IMR-90 (cell line): ENCODE measurements around the gene DPP6. TPM values are rescaled to one million over a fixed set of nuclear protein-coding genes. Genes with fewer than 3 reads are reported as not detected.

Experiments used
- ATAC-seq: fragments of 200-7000 bp; cut with Tn5 transposase; 2 replicates; pipeline ENCODE4 v1.9.1; 2020; ENCODE audit warnings: low read depth, mild to moderate bottlenecking, moderate library complexity
- BruUV-seq: library from RNA; stranded (reverse); fragments of 400-500 nt; replicated peaks from 2 replicates; lab custom pipeline; 2021; lab: Mats Ljungman, UMichigan
- CTCF ChIA-PET: fragments of 300-600 bp; formaldehyde crosslinking; extraction: SDS; loops from one replicate; lab custom pipeline; 2021; ENCODE audit warnings: antibody characterized with exemption; lab: Yijun Ruan, JAX
- POLR2A ChIA-PET: fragments of 300-600 bp; sonication (Branson Sonifier 250); formaldehyde crosslinking; loops from one replicate; lab custom pipeline; 2022; ENCODE audit warnings: antibody characterized with exemption; ENCODE audit not compliant: unreplicated experiment; lab: Charles Lee
- DNase-seq: peaks from one replicate; pipeline ENCODE4 v3.0.0; 2013
- H2AFZ ChIP-seq: replicated peaks from 2 replicates; pipeline ENCODE3; 2013; ENCODE audit warnings: low read length, mild to moderate bottlenecking; ENCODE audit not compliant: poor library complexity
- H2AK5ac ChIP-seq: 2 replicates; pipeline ENCODE4 v1.6.1; 2013; ENCODE audit warnings: low read depth, low read length, inconsistent platforms
- H2AK9ac ChIP-seq: replicated peaks from 2 replicates; pipeline ENCODE3; 2013; ENCODE audit warnings: mild to moderate bottlenecking, low read depth, low read length, moderate library complexity; ENCODE audit not compliant: poor library complexity
- H2BK120ac ChIP-seq: 2 replicates; pipeline ENCODE4 v1.6.1; 2013; ENCODE audit warnings: low read depth, low read length, inconsistent platforms
- H2BK15ac ChIP-seq: 3 replicates; pipeline ENCODE4 v1.6.1; 2013; ENCODE audit warnings: low read depth, low read length, inconsistent platforms
- H2BK20ac ChIP-seq: 2 replicates; pipeline ENCODE4 v1.6.1; 2013; ENCODE audit warnings: low read depth, mild to moderate bottlenecking, inconsistent platforms, low read length, moderate library complexity
- H2BK5ac ChIP-seq: 2 replicates; pipeline ENCODE4 v1.6.1; 2013; ENCODE audit warnings: mild to moderate bottlenecking, low read depth, low read length, inconsistent platforms; ENCODE audit not compliant: poor library complexity, severe bottlenecking
- H3K14ac ChIP-seq: replicated peaks from 2 replicates; pipeline ENCODE4 v1.6.1; 2013; ENCODE audit warnings: low read depth, low read length, inconsistent platforms
- H3K18ac ChIP-seq: 2 replicates; pipeline ENCODE4 v1.6.1; 2013; ENCODE audit warnings: low read depth, low read length, control low read depth
- H3K23ac ChIP-seq: 2 replicates; pipeline ENCODE4 v1.6.1; 2013; ENCODE audit warnings: low read depth, low read length, inconsistent platforms
- H3K27ac ChIP-seq: 2 replicates; pipeline ENCODE4 v1.5.1; 2013; ENCODE audit warnings: mild to moderate bottlenecking, control low read depth, low read length; ENCODE audit not compliant: insufficient read depth
- H3K27me3 ChIP-seq: 2 replicates; pipeline ENCODE4 v1.6.1; 2013; ENCODE audit warnings: low read length; ENCODE audit not compliant: control insufficient read depth, insufficient read depth
- H3K36me3 ChIP-seq: 2 replicates; pipeline ENCODE4 v1.6.1; 2013; ENCODE audit warnings: low read length, mixed read lengths; ENCODE audit not compliant: control insufficient read depth, insufficient read depth
- H3K4ac ChIP-seq: 2 replicates; pipeline ENCODE4 v1.6.1; 2013; ENCODE audit warnings: low read depth, low read length, inconsistent platforms
- H3K4me1 ChIP-seq: 2 replicates; pipeline ENCODE4 v1.6.1; 2013; ENCODE audit warnings: low read length, mixed read lengths; ENCODE audit not compliant: control insufficient read depth, insufficient read depth
- H3K4me2 ChIP-seq: 2 replicates; pipeline ENCODE4 v1.6.1; 2013; ENCODE audit warnings: low read depth, mild to moderate bottlenecking, control low read depth, low read length, moderate library complexity
- H3K4me3 ChIP-seq: 2 replicates; pipeline ENCODE4 v1.5.1; 2013; ENCODE audit warnings: low read depth, mild to moderate bottlenecking, control low read depth, low read length, moderate library complexity; ENCODE audit not compliant: insufficient read depth
- H3K56ac ChIP-seq: 2 replicates; pipeline ENCODE4 v1.6.1; 2013; ENCODE audit warnings: low read length, inconsistent platforms; ENCODE audit not compliant: insufficient read depth; ENCODE audit errors: extremely low read depth
- H3K79me1 ChIP-seq, 2 experiments: 2 replicates each; pipeline ENCODE4 v1.6.1; 2013; ENCODE audit warnings: low read length in 2 of 2, inconsistent platforms in 1 of 2, low read depth in 1 of 2
- H3K9ac ChIP-seq: 2 replicates; pipeline ENCODE4 v1.6.1; 2013; ENCODE audit warnings: low read depth, low read length, control low read depth
- H3K9me1 ChIP-seq: 2 replicates; pipeline ENCODE4 v1.6.1; 2013; ENCODE audit warnings: low read length, inconsistent platforms; ENCODE audit not compliant: insufficient read depth
- H3K9me3 ChIP-seq: 2 replicates; pipeline ENCODE4 v1.6.1; 2013; ENCODE audit warnings: low read length; ENCODE audit not compliant: control insufficient read depth, insufficient read depth
- H4K20me1 ChIP-seq: 2 replicates; pipeline ENCODE4 v1.6.1; 2013; ENCODE audit warnings: low read length, inconsistent platforms; ENCODE audit not compliant: insufficient read depth
- H4K5ac ChIP-seq: 2 replicates; pipeline ENCODE4 v1.6.1; 2013; ENCODE audit warnings: mild to moderate bottlenecking, low read depth, low read length, control low read depth
- H4K8ac ChIP-seq, 2 experiments: 2 replicates each; pipeline ENCODE4 v1.6.1; 2013; ENCODE audit warnings: low read depth in 2 of 2, low read length in 2 of 2, control low read depth in 1 of 2, inconsistent platforms in 1 of 2
- H4K91ac ChIP-seq: 2 replicates; pipeline ENCODE4 v1.6.1; 2013; ENCODE audit warnings: low read depth, low read length, inconsistent platforms; ENCODE audit not compliant: insufficient read depth
- BHLHE40 ChIP-seq: fragments of 150-350 bp; IDR thresholded peaks from 2 replicates; pipeline ENCODE4 v1.6.1; 2016; ENCODE audit warnings: mild to moderate bottlenecking, low read depth, low read length
- SMC3 ChIP-seq: fragments of 150-350 bp; IDR thresholded peaks from 2 replicates; pipeline ENCODE4 v1.6.1; 2016; ENCODE audit warnings: low read depth, mild to moderate bottlenecking, antibody characterized with exemption, low read length, moderate library complexity
- dilution Hi-C: fragments of 300-500 bp; cut with HindIII; formaldehyde crosslinking; loops from one replicate; pipeline ENCODE4 v1.14.3; 2018; ENCODE audit warnings: low sequenced_read_pairs; ENCODE audit not compliant: unreplicated experiment
- in situ Hi-C: fragments of 300-500 bp; cut with MboI; formaldehyde crosslinking; loops from 3 replicates; pipeline ENCODE4 v1.14.3; 2019; ENCODE audit warnings: low sequenced_read_pairs, inconsistent platforms, mixed read lengths
- intact Hi-C: fragments of 100-400 bp; cut with micrococcal nuclease; formaldehyde crosslinking; loops from 2 replicates; pipeline ENCODE4 v1.10.0; 2022
- polyA plus RNA-seq, 3 experiments: library from polyadenylated mRNA; depleted of rRNA; stranded (reverse); fragments of >200 nt; gene quantifications; 2 replicates each; pipeline ENCODE4 v1.2.3, GENCODE V29; 2012; ENCODE audit warnings: low replicate concordance in 1 of 3
- total RNA-seq: library from RNA; depleted of rRNA; stranded (reverse); fragments of >200 nt; gene quantifications from 2 replicates; pipeline ENCODE4 v1.2.3, GENCODE V29; 2012

The DPP6 gene
- total and polyA plus RNA-seq, 2 of the 4 experiments (the other 2 are of a cell fraction): not detected

DNA sequence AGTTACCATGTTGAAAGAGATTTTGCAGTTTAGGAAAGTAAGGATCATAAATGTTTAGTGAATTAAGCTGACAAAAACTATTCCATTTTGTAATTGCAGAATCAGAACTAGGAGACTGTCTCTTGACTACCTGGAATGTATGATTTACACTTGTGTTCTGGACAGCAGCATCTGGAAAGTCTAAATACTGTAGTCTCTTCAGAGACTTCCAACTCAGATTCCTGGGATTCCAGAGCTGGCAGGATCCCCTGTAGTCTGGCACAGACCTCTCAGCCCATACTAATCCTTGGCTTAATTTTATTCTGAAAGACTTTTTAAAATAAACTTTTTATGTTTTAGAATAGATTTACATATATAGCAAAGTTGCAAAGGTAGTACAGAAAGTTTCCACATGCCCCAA is 452.7 kb downstream of the DPP6 start:
- no peak overlapping the region for H4K5ac ChIP-seq
- ChIA-PET POLR2A (no interaction called here), CTCF (no interaction called here)
- BruUV-seq: no TSS peak
- no peak overlapping the region for H3K23ac ChIP-seq
- H3K4me1 ChIP-seq: no peaks in the 10 kb centered on the region
- H3K4ac ChIP-seq: no peak overlapping the region
- no peak overlapping the region for H3K27ac ChIP-seq
- no peak overlapping the region for H2BK120ac ChIP-seq
- H3K56ac ChIP-seq: no peak overlapping the region
- peaks cover 8% of the 10 kb centered on the region for H3K9me3 ChIP-seq
- H3K4me2 ChIP-seq: no peak overlapping the region
- intact Hi-C loops (loop anchor here (2.0 kb wide), 1 partner anchor 1610 kb away; no protein-coding TSS in a partner anchor), dilution Hi-C loops (no loop called here), in situ Hi-C loops (no loop called here)
- DNase-seq (no peak), ATAC-seq (no peak)
- H3K27me3 ChIP-seq: no peaks in the 10 kb centered on the region
- no peak overlapping the region for H3K14ac ChIP-seq
- no peak overlapping the region for H2AFZ ChIP-seq
- H2BK20ac ChIP-seq: no peak overlapping the region
- H3K9me1 ChIP-seq: no peaks in the 10 kb centered on the region
- H3K18ac ChIP-seq: no peak overlapping the region
- H4K8ac ChIP-seq: no peak overlapping the region
- no peak overlapping the region for H2BK15ac ChIP-seq
- no peaks in the 10 kb centered on the region for H3K79me1 ChIP-seq
- no peak overlapping the region for H4K91ac ChIP-seq
- no peak for TF ChIP-seq BHLHE40
- TF ChIP-seq SMC3: no peak
- H2AK9ac ChIP-seq: no peak overlapping the region
- no peaks in the 10 kb centered on the region for H3K36me3 ChIP-seq
- no peaks in the 10 kb centered on the region for H4K20me1 ChIP-seq
- H3K4me3 ChIP-seq: no peak overlapping the region
- no peak overlapping the region for H3K9ac ChIP-seq
- no peak overlapping the region for H2BK5ac ChIP-seq
- no peak overlapping the region for H2AK5ac ChIP-seq
